K562 (cell line): ENCODE measurements around the gene NDUFAF3. TPM values are rescaled to one million over a fixed set of nuclear protein-coding genes. Genes with fewer than 3 reads are reported as not detected.

Experiments
- ATAC-seq: fragments of 200-7000 bp; cut with Tn5 transposase; 3 replicates; pipeline ENCODE4 v1.9.1; 2020; ENCODE audit warnings: moderate library complexity
- BruUV-seq: library from RNA; stranded (reverse); fragments of 400-500 nt; replicated peaks from 2 replicates; lab custom pipeline; 2021; lab: Mats Ljungman, UMichigan
- CTCF ChIA-PET: fragments of 300-600 bp; formaldehyde crosslinking; extraction: SDS; loops from one replicate; lab custom pipeline; 2021; ENCODE audit warnings: low intra/inter-chr PET ratio; lab: Yijun Ruan, JAX
- POLR2A ChIA-PET: fragments of 300-600, 350-650 bp; sonication (Branson Sonifier 250); formaldehyde crosslinking; extraction: SDS; loops from one replicate; lab custom pipeline; 2021; ENCODE audit warnings: antibody characterized with exemption, inconsistent platforms; lab: Yijun Ruan, JAX
- DNase-seq, 4 experiments: peaks; one replicate each; pipeline versions ENCODE4 v3.0.0 to v3.0.0-alpha.2; 2011 to 2018; ENCODE audit warnings: low spot score in 3 of 4, mixed read lengths in 3 of 4; ENCODE audit errors: extremely low read depth in 1 of 4
- FAIRE-seq: peaks from 2 replicates; lab custom pipeline; 2011; peaks lifted over from hg19 to GRCh38; lab: Jason Lieb, UNC
- H2AFZ ChIP-seq: 2 replicates; pipeline ENCODE4 v1.6.0; 2011; ENCODE audit warnings: low read depth, low read length, control low read depth, inconsistent platforms
- H3K27ac ChIP-seq: fragments of 200-600 bp; 3 replicates; pipeline ENCODE4 v1.8.0; 2011; ENCODE audit warnings: low read depth, mild to moderate bottlenecking, control low read depth, inconsistent platforms, low read length, moderate library complexity, mixed read lengths; ENCODE audit errors: extremely low read depth
- H3K27me3 ChIP-seq, 2 experiments: fragments of 300-600 bp in 1 of 2; 2 replicates in 1 of 2; 3 replicates in 1 of 2; pipeline versions ENCODE4 v1.6.0 to v1.8.0; 2011; ENCODE audit warnings: inconsistent platforms in 2 of 2, low read length in 2 of 2, mild to moderate bottlenecking in 1 of 2, mixed read lengths in 1 of 2, moderate library complexity in 1 of 2; ENCODE audit not compliant: control insufficient read depth in 2 of 2, insufficient read depth in 2 of 2
- H3K36me3 ChIP-seq: fragments of 300-600 bp; 3 replicates; pipeline ENCODE4 v1.8.0; 2011; ENCODE audit warnings: mild to moderate bottlenecking, low read length, inconsistent platforms; ENCODE audit not compliant: control insufficient read depth, insufficient read depth
- H3K4me1 ChIP-seq, 2 experiments: fragments of 200-600 bp in 1 of 2; replicated peaks in 1 of 2; 2 replicates in 1 of 2; 3 replicates in 1 of 2; pipeline versions ENCODE4 v1.5.1 to v1.8.0; 2011; ENCODE audit warnings: inconsistent platforms in 2 of 2, low read length in 2 of 2, mild to moderate bottlenecking in 1 of 2, mixed read lengths in 1 of 2, moderate library complexity in 1 of 2; ENCODE audit not compliant: control insufficient read depth in 2 of 2, insufficient read depth in 2 of 2
- H3K4me2 ChIP-seq: 2 replicates; pipeline ENCODE4 v1.6.1; 2011; ENCODE audit warnings: low read length, control low read depth, inconsistent platforms, mixed read lengths; ENCODE audit not compliant: insufficient read depth
- H3K4me3 ChIP-seq: fragments of 200-600 bp; sonication (generic), shearing (Covaris generic); 2 replicates; pipeline ENCODE4 v1.5.1; 2016; ENCODE audit warnings: control low read depth, inconsistent platforms
- H3K79me2 ChIP-seq: fragments of 200-600 bp; 3 replicates; pipeline ENCODE4 v1.8.0; 2011; ENCODE audit warnings: low read length, inconsistent platforms; ENCODE audit not compliant: control insufficient read depth, insufficient read depth
- H3K9ac ChIP-seq, 2 experiments: 2 replicates each; pipeline versions ENCODE4 v1.6.0 to v1.6.1; 2011; ENCODE audit warnings: low read depth in 2 of 2, low read length in 2 of 2, control low read depth in 1 of 2, inconsistent platforms in 1 of 2, mild to moderate bottlenecking in 1 of 2, mixed read lengths in 1 of 2; ENCODE audit not compliant: insufficient read depth in 1 of 2
- H3K9me1 ChIP-seq: one replicate; pipeline ENCODE4 v1.6.0; 2011; ENCODE audit warnings: inconsistent platforms, mild to moderate bottlenecking, low read length, moderate library complexity; ENCODE audit not compliant: control insufficient read depth, insufficient read depth
- H3K9me3 ChIP-seq: replicated peaks from 2 replicates; pipeline ENCODE4 v1.5.1; 2011; ENCODE audit warnings: low read depth, low read length, inconsistent platforms; ENCODE audit not compliant: control insufficient read depth, insufficient read depth
- H4K20me1 ChIP-seq: replicated peaks from 2 replicates; pipeline ENCODE4 v1.6.1; 2011; ENCODE audit warnings: low read length, inconsistent platforms, mixed read lengths; ENCODE audit not compliant: control insufficient read depth, insufficient read depth
- DMBX1 ChIP-seq: fragments of 250-450 bp; sonication (Bioruptor Pico); IDR thresholded peaks from 2 replicates; pipeline ENCODE4 v1.8.0; 2022; ENCODE audit warnings: inconsistent platforms, mild to moderate bottlenecking, moderate library complexity, borderline replicate concordance
- ESRRB ChIP-seq: fragments of 250-450 bp; sonication (Bioruptor Pico); IDR thresholded peaks from 2 replicates; pipeline ENCODE4 v1.5.0; 2020; ENCODE audit warnings: mild to moderate bottlenecking, moderate library complexity, borderline replicate concordance
- HDAC1 ChIP-seq, 2 experiments: fragments of 450-650 bp; IDR thresholded peaks; 2 replicates each; pipeline ENCODE4 v1.6.1; 2016 to 2017; ENCODE audit warnings: inconsistent platforms in 1 of 2, mild to moderate bottlenecking in 1 of 2, moderate library complexity in 1 of 2
- KHSRP ChIP-seq: fragments of 450-650 bp; IDR thresholded peaks from 2 replicates; pipeline ENCODE4 v1.6.1; 2017
- SETDB1 ChIP-seq: IDR thresholded peaks from one replicate; pipeline ENCODE4 v1.6.1; 2012; ENCODE audit warnings: low read length, control low read depth, inconsistent platforms
- SRSF7 ChIP-seq: fragments of 200-400 bp; formaldehyde crosslinking; optimal IDR thresholded peaks from 2 replicates; pipeline ENCODE3; 2017; ENCODE audit warnings: mild to moderate bottlenecking, low read depth, low read length
- SUPT5H ChIP-seq: fragments of 450-650 bp; IDR thresholded peaks from 2 replicates; pipeline ENCODE4 v1.6.1; 2016
- TOE1 ChIP-seq, 2 experiments: fragments of 450-650 bp in 1 of 2; sonication (generic) in 1 of 2; formaldehyde crosslinking in 1 of 2; IDR thresholded peaks; 2 replicates each; pipeline versions ENCODE4 v1.7.1 to v1.8.0; 2016 to 2022; ENCODE audit warnings: borderline replicate concordance in 2 of 2, mild to moderate bottlenecking in 2 of 2, antibody characterized with exemption in 1 of 2, inconsistent platforms in 1 of 2, low read depth in 1 of 2, missing genetic modification reagents in 1 of 2, moderate library complexity in 1 of 2
- ZNF57 ChIP-seq: fragments of 450-650 bp; formaldehyde crosslinking; IDR thresholded peaks from 2 replicates; pipeline ENCODE4 v1.4.0; 2020; ENCODE audit warnings: mild to moderate bottlenecking, moderate library complexity
- ZSCAN32 ChIP-seq: fragments of 450-650 bp; formaldehyde crosslinking; IDR thresholded peaks from 2 replicates; pipeline ENCODE4 v1.4.0; 2020; ENCODE audit warnings: mild to moderate bottlenecking, moderate library complexity
- WGBS: fragments of 100-300 bp; shearing (Covaris generic); methylation state at CpG from one replicate; pipeline ENCODE4 v1.1.6; 2016; ENCODE audit warnings: low coverage, mixed read lengths; ENCODE audit not compliant: insufficient coverage; ENCODE audit errors: missing lambda C conversion rate; 5-methylcytosine and 5-hydroxymethylcytosine counted together
- in situ Hi-C: fragments of 300-500 bp; cut with MboI; formaldehyde crosslinking; loops from 4 replicates; pipeline ENCODE4 v1.15.0; 2018; ENCODE audit warnings: inconsistent platforms, mixed read lengths
- intact Hi-C: fragments of 100-400 bp; cut with micrococcal nuclease; formaldehyde crosslinking; loops from 2 replicates; pipeline ENCODE4 v1.14.2; 2022
- polyA plus RNA-seq, 8 experiments: library from polyadenylated mRNA; depleted of rRNA in 4 of 8; stranded (reverse) in 5 of 8; unstranded in 3 of 8; fragments of >200 nt; fragmentation: Nextera tagmentation in 2 of 8; fragmentation: Illumina TruSeq in 1 of 8; extraction: Ambion mirVana in 2 of 8; extraction: Trizol in 1 of 8; gene quantifications; 2 replicates each; pipeline versions ENCODE4 v1.2.1 to v1.2.3, GENCODE V29; 2011 to 2014; ENCODE audit warnings: inconsistent platforms in 1 of 8, missing spikeins in 1 of 8
- total RNA-seq, 7 experiments: library from RNA; depleted of rRNA in 6 of 7; stranded (reverse); fragments of >200 nt in 6 of 7; fragmentation: Illumina TruSeq in 2 of 7; extraction: Trizol in 2 of 7; gene quantifications; 2 replicates each; pipeline versions ENCODE4 v1.2.1 to v1.2.3, GENCODE V29; 2011 to 2021; ENCODE audit warnings: low replicate concordance in 1 of 7
- TF ChIP-seq, protein P1 (sequence below): IDR thresholded peaks from 3 replicates; pipeline ENCODE4 v1.6.1; 2011; ENCODE audit warnings: borderline replicate concordance, mild to moderate bottlenecking; ENCODE audit not compliant: insufficient read length, insufficient read depth

NDUFAF3 gene
- total and polyA plus RNA-seq, 9 of the 15 experiments (the other 6 are each of a cell fraction or from before 2014, with no cell fraction given) = 17.0 to 127 (median 36.3) TPM

- no peak overlapping the region for H3K4me3 ChIP-seq
- in situ Hi-C loops = no loop called here
- no peak for FAIRE-seq
- ChIA-PET CTCF (no interaction called here), POLR2A (interaction anchor here (1.0 to 3.0 kb wide), 3 partner anchors 11 to 82 kb away, joined by 3 to 104 read pairs (median 5); partner anchors contain the start of genes DALRD3 and NDUFAF3)
- H4K20me1 ChIP-seq = peaks cover 16% of the 10 kb centered on the region
- BruUV-seq = no TSS peak
- H2AFZ ChIP-seq = no peak overlapping the region
- peaks cover 37% of the 10 kb centered on the region; the same call in 2 of the 3 replicates for H3K36me3 ChIP-seq
- H3K9ac ChIP-seq = no peak overlapping the region
- no peak for TF ChIP-seq ZSCAN32 (CRISPR knock-in tag)
- TF ChIP-seq SUPT5H = no peak
- no peak for TF ChIP-seq HDAC1 (IDR thresholded peaks at IDR 0.05)
- TF ChIP-seq SRSF7 = no peak
- TF ChIP-seq ESRRB (CRISPR knock-in tag) = no peak
- TF ChIP-seq DMBX1 (CRISPR knock-in tag) = no peak
- no peak for TF ChIP-seq ZNF57
- no peak for TF ChIP-seq TOE1 (IDR thresholded peaks at IDR 0.05; ENCODE audit: borderline replicate concordance)
- TF ChIP-seq TOE1 (CRISPR knock-in tag; IDR thresholded peaks at IDR 0.05; ENCODE audit: borderline replicate concordance, low read depth) = no peak
- TF ChIP-seq, protein P1, sequence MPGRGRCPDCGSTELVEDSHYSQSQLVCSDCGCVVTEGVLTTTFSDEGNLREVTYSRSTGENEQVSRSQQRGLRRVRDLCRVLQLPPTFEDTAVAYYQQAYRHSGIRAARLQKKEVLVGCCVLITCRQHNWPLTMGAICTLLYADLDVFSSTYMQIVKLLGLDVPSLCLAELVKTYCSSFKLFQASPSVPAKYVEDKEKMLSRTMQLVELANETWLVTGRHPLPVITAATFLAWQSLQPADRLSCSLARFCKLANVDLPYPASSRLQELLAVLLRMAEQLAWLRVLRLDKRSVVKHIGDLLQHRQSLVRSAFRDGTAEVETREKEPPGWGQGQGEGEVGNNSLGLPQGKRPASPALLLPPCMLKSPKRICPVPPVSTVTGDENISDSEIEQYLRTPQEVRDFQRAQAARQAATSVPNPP = no peak
- TF ChIP-seq SETDB1 = no peak
- TF ChIP-seq KHSRP = no peak
- H3K4me1 ChIP-seq = peaks cover 19 to 58% of the 10 kb centered on the region in 2 experiments; a peak in 4 of 5 replicates
- no peak overlapping the region for H3K27ac ChIP-seq
- intact Hi-C loops = loop anchor here (5.0 kb wide), 1 partner anchor 92 kb away; the partner anchor contains the start of gene ARIH2
- H3K9me1 ChIP-seq = peaks cover 5% of the 10 kb centered on the region
- H3K9me3 ChIP-seq = no peaks in the 10 kb centered on the region
- DNase-seq = no peak
- H3K79me2 ChIP-seq = peaks cover 57% of the 10 kb centered on the region
- no peak overlapping the region for H3K4me2 ChIP-seq
- no peaks in the 10 kb centered on the region for H3K27me3 ChIP-seq
- no peak for ATAC-seq
- 75% methylated on average over 3 of the region's 3 CpGs for WGBS
Observed at GRCh38 chr3:49009396-49009795, 12.5 kb upstream of the NDUFAF3 start.
